Liver (tissue), 9 donors: ENCODE measurements around the gene ZKSCAN7. TPM values are rescaled to one million over a fixed set of nuclear protein-coding genes. Genes with fewer than 3 reads are reported as not detected.
"Not testable (repeated sequence)": the region's sequence is repeated elsewhere in the genome, so short reads cannot be mapped to it uniquely, and the experiment has no call there.

ENCODE experiments used
- DNase-seq: peaks from one replicate; pipeline ENCODE4 v3.0.0-alpha.2; 2017; ENCODE audit warnings: low spot score
- H3K27ac ChIP-seq, 2 donors: one replicate each; pipeline ENCODE4 v1.7.0; 2013; ENCODE audit warnings: inconsistent platforms in 2 of 2, low read length in 2 of 2, control low read depth in 1 of 2, low read depth in 1 of 2, mild to moderate bottlenecking in 1 of 2
- H3K27me3 ChIP-seq, 4 donors: one replicate each; pipeline versions ENCODE4 v1.6.1 to v1.7.0; 2013; ENCODE audit warnings: low read length in 3 of 4, inconsistent platforms in 1 of 4, mild to moderate bottlenecking in 1 of 4, moderate library complexity in 1 of 4; ENCODE audit not compliant: control insufficient read depth in 4 of 4, insufficient read depth in 4 of 4
- H3K36me3 ChIP-seq, 4 donors: one replicate each; pipeline versions ENCODE4 v1.6.1 to v1.7.0; 2013; ENCODE audit warnings: low read length in 3 of 4, mild to moderate bottlenecking in 3 of 4, low read depth in 1 of 4, moderate library complexity in 1 of 4; ENCODE audit not compliant: control insufficient read depth in 4 of 4, insufficient read depth in 3 of 4
- H3K4me1 ChIP-seq, 4 donors: one replicate each; pipeline versions ENCODE4 v1.6.1 to v1.7.0; 2013; ENCODE audit warnings: low read length in 3 of 4, mild to moderate bottlenecking in 3 of 4, moderate library complexity in 1 of 4; ENCODE audit not compliant: control insufficient read depth in 4 of 4, insufficient read depth in 4 of 4
- H3K4me3 ChIP-seq, 3 donors: one replicate each; pipeline versions ENCODE4 v1.6.1 to v1.7.0; 2013; ENCODE audit warnings: low read length in 3 of 3, control low read depth in 1 of 3, low read depth in 1 of 3, mild to moderate bottlenecking in 1 of 3
- H3K9ac ChIP-seq, 2 donors: one replicate each; pipeline ENCODE4 v1.7.0; 2013; ENCODE audit warnings: low read length in 2 of 2, mild to moderate bottlenecking in 2 of 2, moderate library complexity in 2 of 2, control low read depth in 1 of 2, low read depth in 1 of 2
- H3K9me3 ChIP-seq, 4 donors: one replicate each; pipeline versions ENCODE4 v1.6.1 to v1.7.0; 2013; ENCODE audit warnings: low read length in 3 of 4; ENCODE audit not compliant: control insufficient read depth in 4 of 4
- ATF3 ChIP-seq: IDR thresholded peaks from 2 replicates; pipeline ENCODE4 v1.6.1; 2016; ENCODE audit warnings: antibody characterized with exemption
- CTCF ChIP-seq: fragments of 150-350 bp; IDR thresholded peaks from 2 replicates; pipeline ENCODE4 v1.5.1; 2017; ENCODE audit warnings: improper control_type of control experiment, low read depth, low read length; ENCODE audit not compliant: missing input control
- EGR1 ChIP-seq, 2 donors: IDR thresholded peaks; 2 replicates each; pipeline ENCODE4 v1.6.1; 2016 to 2018; ENCODE audit warnings: antibody characterized with exemption in 2 of 2, low read depth in 2 of 2
- FOXA1 ChIP-seq: IDR thresholded peaks from 2 replicates; pipeline ENCODE4 v1.6.1; 2016; ENCODE audit warnings: antibody characterized with exemption
- HNF4A ChIP-seq, 2 donors: conservative IDR thresholded peaks; 2 replicates each; pipeline ENCODE4 v1.6.1; 2016; ENCODE audit warnings: antibody characterized with exemption in 2 of 2, mild to moderate bottlenecking in 2 of 2
- HNF4G ChIP-seq: IDR thresholded peaks from 2 replicates; pipeline ENCODE4 v1.6.1; 2016; ENCODE audit warnings: antibody characterized with exemption
- JUND ChIP-seq, 2 donors: IDR thresholded peaks; 2 replicates each; pipeline ENCODE4 v1.6.1; 2016; ENCODE audit warnings: antibody characterized with exemption in 2 of 2
- MAX ChIP-seq: IDR thresholded peaks from 2 replicates; pipeline ENCODE4 v1.6.1; 2016; ENCODE audit warnings: antibody characterized with exemption
- RAD21 ChIP-seq, 2 donors: IDR thresholded peaks; 2 replicates each; pipeline ENCODE4 v1.6.1; 2016; ENCODE audit warnings: antibody characterized with exemption in 2 of 2, mild to moderate bottlenecking in 2 of 2
- RXRA ChIP-seq, 2 donors: IDR thresholded peaks; 2 replicates each; pipeline ENCODE4 v1.6.1; 2017 to 2018; ENCODE audit warnings: antibody characterized with exemption in 2 of 2, mild to moderate bottlenecking in 1 of 2
- SP1 ChIP-seq: IDR thresholded peaks from 2 replicates; pipeline ENCODE4 v1.6.1; 2018; ENCODE audit warnings: antibody characterized with exemption, mild to moderate bottlenecking
- YY1 ChIP-seq: IDR thresholded peaks from 2 replicates; pipeline ENCODE4 v1.6.1; 2016; ENCODE audit warnings: antibody characterized with exemption, mild to moderate bottlenecking
- ZBTB33 ChIP-seq: IDR thresholded peaks from 2 replicates; pipeline ENCODE4 v1.6.1; 2016; ENCODE audit warnings: antibody characterized with exemption
- WGBS: extraction: QIAGEN DNeasy Blood & Tissue Kit; methylation state at CpG from one replicate; pipeline ENCODE4 v1.1.7; 2013; 5-methylcytosine and 5-hydroxymethylcytosine counted together
- polyA plus RNA-seq, 2 donors: library from polyadenylated mRNA; stranded (reverse) in 1 of 2; unstranded in 1 of 2; fragments of 200-250 nt in 1 of 2; fragments of >200 nt in 1 of 2; fragmentation: Nextera tagmentation in 1 of 2; extraction: Ambion mirVana in 1 of 2; gene quantifications; one replicate each; pipeline versions ENCODE4 v1.2.1 to v1.2.3, GENCODE V29; 2013 to 2015
- total RNA-seq, 2 donors: library from RNA; depleted of rRNA; stranded (reverse); fragments of >200 nt; gene quantifications; one replicate each; pipeline ENCODE4 v1.2.3, GENCODE V29; 2014
- donor health status: healthy.
- donor health status: healthy.
- donor health status: healthy.
- donor health status: healthy.
- donor health status: healthy.

ZKSCAN7 gene
- total and polyA plus RNA-seq, 4 donors: 1.1 to 4.4 (median 2.2) TPM

- no peak for DNase-seq
- peaks cover 0 to 8% (median under 1%) of the 10 kb centered on the region in 4 donors for H3K27me3 ChIP-seq
- WGBS: 22% methylated on average over 1 of the region's 1 CpG
Measured at GRCh38 chr3:44535364-44535763, 19.6 kb upstream of the ZKSCAN7 start.

GRCh38 chr3:44544811-44545210 lies 10.2 kb upstream of the ZKSCAN7 start:
- not testable (repeated sequence) for H3K4me1 ChIP-seq, H3K27me3 ChIP-seq, H3K4me3 ChIP-seq, H3K9me3 ChIP-seq, DNase-seq, H3K9ac ChIP-seq, H3K36me3 ChIP-seq, H3K27ac ChIP-seq
- 37% methylated on average over 1 of the region's 1 CpG for WGBS

More at GRCh38 chr3:44535364-44535763, 19.6 kb upstream of the ZKSCAN7 start:
- no peak overlapping the region for H3K9ac ChIP-seq
- no peak overlapping the region for H3K27ac ChIP-seq
- no peak for TF ChIP-seq HNF4G
- no peak for TF ChIP-seq EGR1 (IDR thresholded peaks at IDR 0.05; ENCODE audit: low read depth in 2 of 2)
- no peak for TF ChIP-seq CTCF
- no peak for TF ChIP-seq JUND (IDR thresholded peaks at IDR 0.05)
- TF ChIP-seq FOXA1: no peak
- TF ChIP-seq MAX: no peak
- no peaks in the 10 kb centered on the region for H3K4me1 ChIP-seq
- no peak overlapping the region for H3K4me3 ChIP-seq
- H3K36me3 ChIP-seq: no peaks in the 10 kb centered on the region
- H3K9me3 ChIP-seq: peaks cover 0 to 3% (median 0%) of the 10 kb centered on the region in 4 donors

GRCh38 chr3:44555723-44556122 lies 730 bp downstream of the ZKSCAN7 start:
- DNase-seq: no peak
- H3K27me3 ChIP-seq: no peaks in the 10 kb centered on the region

GRCh38 chr3:44557074-44557473 lies 2.1 kb downstream of the ZKSCAN7 start:
- no peaks in the 10 kb centered on the region for H3K27me3 ChIP-seq
- 99% methylated on average over 9 of the region's 9 CpGs for WGBS
- peaks cover under 1 to 6% (median 4%) of the 10 kb centered on the region in 4 donors for H3K9me3 ChIP-seq
- no peak overlapping the region for H3K4me3 ChIP-seq
- peaks cover 2 to 10% (median 7%) of the 10 kb centered on the region in 4 donors for H3K4me1 ChIP-seq
- H3K27ac ChIP-seq: no peak overlapping the region
- H3K36me3 ChIP-seq: peaks cover 0 to 7% (median 3%) of the 10 kb centered on the region in 4 donors
- DNase-seq: no peak
- H3K9ac ChIP-seq: no peak overlapping the region
- TF ChIP-seq ZBTB33 (no peak), EGR1 (IDR thresholded peaks at IDR 0.05; ENCODE audit: low read depth in 2 of 2) (no peak), FOXA1 (no peak), SP1 (no peak), HNF4G (no peak), MAX (no peak), ATF3 (no peak), RAD21 (IDR thresholded peaks at IDR 0.05) (no peak), CTCF (no peak), RXRA (IDR thresholded peaks at IDR 0.05) (no peak), YY1 (no peak), HNF4A (conservative IDR thresholded peaks at IDR 0.05) (no peak)

More at GRCh38 chr3:44555723-44556122, 730 bp downstream of the ZKSCAN7 start:
- Histone ChIP-seq H3K27ac (no peak overlapping the region), H3K9ac (no peak overlapping the region), H3K9me3 (peaks cover 0 to 7% (median 6%) of the 10 kb centered on the region in 4 donors), H3K36me3 (peaks cover 0 to 6% (median 0%) of the 10 kb centered on the region in 4 donors), H3K4me3 (peak overlapping the region; percentile 77 to 91 (median 86)), H3K4me1 (peaks cover 2 to 10% (median 7%) of the 10 kb centered on the region in 4 donors)
- WGBS: 19% methylated on average over 5 of the region's 5 CpGs
- no peak for TF ChIP-seq ATF3
- TF ChIP-seq HNF4A (conservative IDR thresholded peaks at IDR 0.05): peak in 1 of 2 donors; percentile 10
